Hepatic stellate cell (primary cell): ENCODE measurements around the gene SLC4A5.
"Not testable (repeated sequence)": the region's sequence is repeated elsewhere in the genome, so short reads cannot be mapped to it uniquely, and the experiment has no call there.

Source experiments
- DNase-seq: peaks from one replicate; pipeline ENCODE4 v3.0.0; 2011; ENCODE audit warnings: low spot score

Gene SLC4A5

GRCh38 chr2:74367789-74368188 is 24.6 kb upstream of the SLC4A5 start:
- no peak for DNase-seq

GRCh38 chr2:74366036-74366435 is 22.8 kb upstream of the SLC4A5 start:
- no peak for DNase-seq

GRCh38 chr2:74364533-74365505 is 21.6 kb upstream of the SLC4A5 start:
- no peak for DNase-seq

GRCh38 chr2:74361327-74361726 is 18.1 kb upstream of the SLC4A5 start:
- no peak for DNase-seq

GRCh38 chr2:74357627-74358026 is 14.4 kb upstream of the SLC4A5 start:
- no peak for DNase-seq

GRCh38 chr2:74349889-74350288 is 6.7 kb upstream of the SLC4A5 start:
- DNase-seq, result no peak

- DNase-seq, result no peak
Observed at GRCh38 chr2:74347742-74348141, 4.5 kb upstream of the SLC4A5 start.

GRCh38 chr2:74347303-74347702 is 4.1 kb upstream of the SLC4A5 start:
- DNase-seq, result no peak

- DNase-seq, result no peak
Observed at GRCh38 chr2:74345272-74345943, 2.2 kb upstream of the SLC4A5 start.

GRCh38 chr2:74336227-74336626 is 7.0 kb downstream of the SLC4A5 start:
- DNase-seq, result not testable (repeated sequence)

GRCh38 chr2:74334931-74335333 is 8.3 kb downstream of the SLC4A5 start:
- DNase-seq, result peak; percentile 59

GRCh38 chr2:74333896-74334586 is 9.2 kb downstream of the SLC4A5 start:
- no peak for DNase-seq

GRCh38 chr2:74333175-74333574 is 10.0 kb downstream of the SLC4A5 start:
- peak; percentile 33 for DNase-seq

- DNase-seq, result no peak
Observed at GRCh38 chr2:74332550-74333174, 10.6 kb downstream of the SLC4A5 start.

GRCh38 chr2:74328573-74328972 is 14.6 kb downstream of the SLC4A5 start:
- DNase-seq, result no peak

GRCh38 chr2:74328074-74328473 is 15.1 kb downstream of the SLC4A5 start:
- DNase-seq, result no peak

- DNase-seq, result no peak
Observed at GRCh38 chr2:74327627-74328026, 15.6 kb downstream of the SLC4A5 start.

- no peak for DNase-seq
Observed at GRCh38 chr2:74327199-74327598, 16.0 kb downstream of the SLC4A5 start.

- no peak for DNase-seq
Observed at GRCh38 chr2:74325815-74326214, 17.4 kb downstream of the SLC4A5 start.

- DNase-seq, result no peak
Observed at GRCh38 chr2:74321737-74322136, 21.5 kb downstream of the SLC4A5 start.

GRCh38 chr2:74317701-74318100 is 25.5 kb downstream of the SLC4A5 start:
- no peak for DNase-seq

- DNase-seq, result no peak
Observed at GRCh38 chr2:74316627-74317295, 26.5 kb downstream of the SLC4A5 start.
